ENCODE measurements around the gene KCNH1.
"Not testable (repeated sequence)": the region's sequence is repeated elsewhere in the genome, so short reads cannot be mapped to it uniquely, and the experiment has no call there.

The KCNH1 gene

DNA sequence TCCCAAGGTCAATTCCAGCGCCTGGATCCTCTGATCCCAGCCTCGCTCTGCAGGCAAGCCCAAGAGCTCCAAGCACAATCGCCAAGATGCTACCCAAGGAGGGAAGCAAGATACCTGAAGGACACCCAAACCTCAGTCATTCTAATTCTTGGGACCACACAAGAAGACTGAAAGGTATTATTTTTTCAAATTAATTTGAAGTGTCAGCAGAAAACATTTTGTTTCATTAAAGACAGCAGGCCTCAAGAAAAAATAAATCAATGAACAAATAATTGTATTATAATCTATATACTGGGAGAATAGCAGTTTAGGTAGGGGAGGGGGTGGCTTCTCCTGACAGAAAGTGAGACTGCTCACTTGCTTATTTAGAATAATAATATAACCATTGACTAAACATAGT is 457.4 kb downstream of the KCNH1 start:
- no peak for DNase-seq

DNA sequence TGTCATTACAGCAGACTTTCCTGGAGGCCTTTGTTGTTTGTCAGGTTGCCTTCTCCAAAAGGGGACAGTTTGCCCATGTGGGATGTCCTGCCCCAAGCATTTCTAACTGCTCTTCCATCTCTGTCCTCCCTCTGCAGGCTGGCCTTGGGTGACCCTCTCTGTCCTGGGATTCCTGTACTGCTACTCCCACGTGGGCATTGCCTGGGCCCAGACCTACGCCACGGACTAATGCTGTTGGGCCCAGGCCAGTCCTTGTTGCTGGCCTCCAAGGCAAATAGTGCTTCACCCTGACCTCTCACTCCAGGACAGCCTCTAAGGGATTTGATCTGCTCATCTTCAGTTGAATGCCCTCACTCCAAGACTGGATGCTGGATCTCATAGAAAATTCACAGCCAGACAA is 459.8 kb downstream of the KCNH1 start:
- DNase-seq, result no peak

DNA sequence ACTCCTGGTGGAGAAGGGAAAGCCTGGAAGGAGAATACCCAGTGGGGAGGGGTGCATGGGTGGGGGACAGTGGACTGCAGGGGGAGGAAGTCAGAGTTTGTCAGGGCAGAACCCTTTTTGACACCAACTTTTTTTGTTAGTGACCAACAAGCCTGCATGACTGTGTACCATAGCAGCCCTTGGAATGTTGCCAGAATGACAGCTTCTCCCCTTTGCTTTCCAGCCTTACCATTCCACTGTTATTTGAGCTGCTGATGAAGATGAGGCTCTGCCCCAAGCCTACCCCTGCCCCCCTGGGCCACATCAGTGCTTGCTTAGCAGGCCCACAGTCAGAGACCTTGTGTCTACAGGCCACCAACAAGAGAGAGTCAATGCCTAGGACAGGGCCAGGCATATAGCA is 464.0 kb downstream of the KCNH1 start:
- DNase-seq, result no peak

DNA sequence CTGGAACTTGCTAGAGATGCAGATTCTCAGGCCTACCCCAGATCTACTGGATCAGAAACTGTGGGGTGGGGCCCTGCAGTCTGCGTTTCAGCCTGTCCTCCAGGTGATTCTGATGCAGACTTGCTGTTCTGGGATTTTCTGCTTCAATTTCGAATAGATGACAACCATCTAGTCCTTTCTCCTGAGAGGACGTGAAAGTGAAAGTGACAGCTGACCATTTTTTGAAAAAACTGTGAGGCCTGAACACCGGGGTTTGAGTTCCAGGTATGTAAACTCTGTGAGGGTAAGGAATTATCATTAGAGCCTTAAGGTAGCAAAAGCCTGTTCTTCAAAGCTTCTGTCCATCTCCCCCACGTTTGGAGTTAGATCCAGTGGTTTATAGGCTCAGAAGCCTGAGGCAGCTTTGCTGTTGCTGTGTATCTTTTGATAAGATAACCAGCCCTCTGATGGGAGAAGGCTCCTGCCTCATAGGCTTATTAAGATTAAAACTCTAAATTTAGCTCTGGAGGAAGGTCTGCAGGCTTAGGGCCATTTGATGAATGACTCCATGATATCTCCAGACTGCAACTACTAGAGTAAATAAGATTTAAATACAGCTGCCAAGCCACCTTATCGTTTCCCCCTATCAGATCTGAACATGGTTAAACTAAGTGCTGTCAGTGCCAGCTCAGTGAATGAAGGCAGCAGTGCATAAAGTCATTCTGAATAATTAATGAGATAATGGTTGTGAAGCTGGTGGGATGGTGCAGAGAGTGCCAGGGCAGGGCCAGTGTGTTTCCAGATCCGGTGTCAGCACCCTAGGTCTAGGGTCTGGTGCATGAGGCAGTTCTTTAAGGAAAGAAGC is 470.0 kb downstream of the KCNH1 start:
- DNase-seq, result no peak

DNA sequence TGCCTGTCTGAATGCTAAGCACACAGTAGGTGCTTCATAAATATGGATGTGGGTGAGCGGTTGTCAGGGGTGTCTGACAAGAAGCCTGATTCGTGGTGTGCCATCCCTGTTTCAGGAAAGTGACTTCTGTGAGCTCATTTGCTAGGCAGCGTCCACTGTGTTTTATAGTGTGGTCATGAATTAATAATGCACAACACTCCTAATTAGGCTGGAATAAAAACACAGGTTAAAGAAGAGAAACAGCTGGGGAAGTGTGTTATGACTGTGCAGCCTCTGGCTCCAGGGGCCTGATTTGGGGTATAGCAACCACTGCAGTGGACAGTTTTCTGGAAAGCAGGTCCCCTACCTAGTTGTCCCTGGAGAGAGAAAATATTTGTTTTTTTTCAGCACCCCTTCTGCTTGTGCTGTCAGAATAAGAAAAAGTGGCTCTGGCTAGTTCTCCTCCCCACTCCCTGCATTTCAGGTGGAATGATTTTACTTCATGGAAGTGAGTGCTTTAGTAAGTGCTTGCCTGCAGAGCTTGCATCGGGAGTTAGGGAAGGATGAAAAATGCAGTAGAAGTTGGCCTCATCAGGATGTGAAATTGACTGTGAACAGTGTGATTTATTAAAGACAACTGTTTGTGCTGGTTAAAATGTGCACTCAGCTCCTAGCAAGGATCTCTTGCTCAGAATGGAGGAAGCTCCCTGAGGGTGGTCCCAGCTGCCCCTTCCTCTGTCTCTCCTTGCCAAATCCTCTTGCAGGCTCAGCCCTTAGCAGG is 471.5 kb downstream of the KCNH1 start:
- DNase-seq, result no peak

DNA sequence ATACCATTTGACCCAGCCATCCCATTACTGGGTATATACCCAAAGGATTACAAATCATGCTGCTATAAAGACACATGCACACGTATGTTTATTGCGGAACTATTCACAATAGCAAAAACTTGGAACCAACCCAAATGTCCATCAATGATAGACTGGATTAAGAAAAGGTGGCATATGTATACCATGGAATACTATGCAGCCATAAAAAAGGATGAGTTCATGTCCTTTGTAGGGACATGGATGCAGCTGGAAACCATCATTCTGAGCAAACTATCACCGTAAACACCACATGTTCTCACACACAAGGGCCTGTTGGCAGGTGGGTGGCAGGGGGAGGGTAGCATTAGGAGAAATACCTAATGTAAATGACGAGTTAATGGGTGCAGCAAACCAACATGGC is 472.4 kb downstream of the KCNH1 start:
- not testable (repeated sequence) for DNase-seq

DNA sequence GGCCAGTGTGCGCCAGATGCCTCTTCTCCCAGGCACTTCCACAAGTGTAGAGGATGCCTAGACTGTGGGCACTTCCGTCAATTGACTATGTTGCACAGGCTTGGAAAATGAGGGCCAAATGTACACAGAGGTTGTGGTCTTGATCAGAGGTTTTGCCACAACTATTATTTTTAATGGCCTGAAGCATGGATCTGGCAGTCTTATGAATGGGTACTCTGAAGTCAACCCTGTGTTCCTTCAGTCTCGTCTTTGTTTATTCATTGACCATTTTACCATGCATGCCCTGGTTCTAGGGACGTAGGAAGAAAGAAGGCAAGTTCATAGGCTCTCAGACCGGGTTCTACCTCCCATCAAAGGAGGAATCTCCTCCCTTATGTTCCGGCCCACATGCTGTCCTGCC is 476.1 kb downstream of the KCNH1 start:
- no peak for DNase-seq

DNA sequence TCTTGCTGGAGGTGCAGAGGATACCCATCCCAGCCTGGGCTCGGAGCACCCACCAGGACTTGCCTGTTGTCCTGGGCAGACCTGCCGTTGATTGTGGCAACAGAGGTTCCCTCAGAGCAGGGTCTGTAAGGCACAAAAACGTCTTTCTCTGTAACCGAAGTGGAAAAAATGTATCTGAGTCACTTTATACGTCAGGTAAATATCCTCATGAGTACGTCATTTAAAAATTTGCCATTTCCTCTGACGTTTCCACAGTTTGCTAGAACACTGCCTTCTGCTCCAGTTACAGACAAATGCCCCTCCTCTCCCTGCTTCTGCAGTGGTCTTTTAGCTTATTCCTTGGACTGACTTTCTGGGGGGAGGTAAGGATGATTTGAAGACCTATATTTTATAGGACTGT is 478.4 kb downstream of the KCNH1 start:
- no peak for DNase-seq

DNA sequence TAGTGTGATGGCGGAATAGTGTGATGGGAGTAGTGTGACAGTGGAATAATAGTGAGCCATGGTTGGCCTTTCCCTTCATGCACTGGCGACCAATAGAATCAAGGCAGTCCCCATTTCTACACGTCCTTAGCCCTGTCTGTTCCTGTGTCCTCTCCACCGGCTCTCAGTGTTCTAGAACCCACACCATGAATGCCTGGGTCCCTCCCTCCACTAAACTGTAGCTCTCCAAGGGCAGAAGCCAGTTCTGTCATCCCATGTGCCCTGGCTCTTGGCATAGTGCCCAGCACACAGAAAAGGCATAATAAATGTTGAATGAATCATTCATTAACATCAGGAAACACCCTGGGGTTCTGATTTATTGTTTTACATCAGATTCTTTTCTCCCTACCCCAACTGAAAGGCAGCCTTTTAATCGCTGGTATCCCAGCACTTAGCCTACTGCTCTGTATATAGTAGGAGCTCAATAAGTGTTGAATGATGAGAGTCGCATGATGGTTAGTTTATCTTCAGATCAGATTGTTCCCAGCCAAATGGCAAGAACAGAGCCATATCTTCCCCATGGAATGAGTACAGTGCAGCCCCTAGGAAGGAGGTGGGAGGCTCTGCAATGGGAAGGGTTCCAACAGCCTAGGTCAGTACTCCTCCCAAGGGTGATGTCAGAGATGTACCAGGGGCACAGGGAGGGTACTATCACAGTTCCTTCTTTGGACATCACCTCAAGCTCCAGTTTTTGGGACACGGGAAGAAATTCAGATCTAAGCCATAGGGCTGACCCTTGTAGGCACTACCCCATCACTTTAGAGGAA is 479.6 kb downstream of the KCNH1 start:
- no peak for DNase-seq

DNA sequence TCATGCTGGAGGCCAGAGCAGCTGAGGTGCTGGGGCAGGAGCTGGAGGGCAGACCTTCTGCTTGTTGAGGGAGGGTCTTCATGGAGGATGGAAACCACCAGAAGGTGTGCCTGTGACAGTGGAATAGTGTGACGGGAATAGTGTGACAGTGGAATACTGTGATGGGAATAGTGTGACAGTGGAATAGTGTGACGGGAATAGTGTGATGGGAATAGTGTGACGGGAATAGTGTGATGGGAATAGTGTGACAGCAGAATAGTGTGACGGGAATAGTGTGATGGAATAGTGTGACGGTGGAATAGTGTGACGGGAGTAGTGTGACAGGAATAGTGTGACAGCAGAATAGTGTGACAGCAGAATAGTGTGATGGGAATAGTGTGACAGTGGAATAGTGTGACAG is 480.2 kb downstream of the KCNH1 start:
- DNase-seq, result no peak

DNA sequence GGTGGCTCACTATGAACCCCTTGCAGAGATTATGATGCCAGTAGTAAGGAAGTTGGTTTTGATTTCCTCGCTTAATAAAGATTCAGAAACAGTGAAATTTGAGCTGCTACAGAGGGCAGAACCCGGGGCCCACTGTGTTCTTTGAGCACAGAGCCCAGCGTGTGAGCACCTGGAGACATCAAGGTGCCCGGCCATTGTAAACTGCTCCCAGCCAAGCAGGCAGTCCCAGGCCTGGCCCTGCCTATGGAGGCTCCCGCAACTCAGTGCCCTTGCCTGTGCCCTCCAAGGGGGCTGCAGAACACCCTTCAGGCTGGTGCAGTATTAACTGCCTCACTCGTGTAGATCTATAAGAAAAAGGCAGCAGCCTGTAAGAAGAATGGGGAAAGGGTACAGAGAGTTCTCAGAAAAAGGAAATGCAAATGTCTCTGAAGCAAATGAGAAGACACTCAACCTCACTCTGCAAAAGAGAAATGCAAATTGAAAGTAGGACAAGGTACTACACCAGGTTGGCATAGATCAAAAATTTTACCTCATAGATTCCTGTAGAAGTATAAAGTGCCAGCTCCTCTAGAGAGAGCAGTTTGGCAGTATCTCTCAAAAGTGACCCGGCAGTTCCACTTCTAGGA is 481.5 kb downstream of the KCNH1 start:
- no peak for DNase-seq

DNA sequence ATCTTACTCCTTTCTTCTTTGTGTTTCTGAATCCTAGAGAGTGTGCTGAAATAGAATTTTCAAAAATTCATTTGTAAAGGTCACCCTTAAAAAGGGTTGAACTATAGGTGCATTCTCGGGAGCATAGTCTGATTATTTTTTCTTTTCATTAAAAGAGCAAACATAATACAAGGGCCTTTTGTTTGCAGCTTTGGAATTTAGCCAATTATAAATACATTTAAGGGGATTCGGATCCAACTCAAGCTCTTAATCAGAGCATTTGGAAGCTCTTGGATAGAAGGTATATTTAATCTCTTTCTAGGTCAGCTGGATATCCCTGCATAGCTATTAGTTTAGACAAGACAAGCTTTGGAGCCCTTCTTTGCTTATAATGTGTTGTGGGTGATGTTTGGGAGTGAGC is 483.5 kb downstream of the KCNH1 start:
- DNase-seq, result no peak

DNA sequence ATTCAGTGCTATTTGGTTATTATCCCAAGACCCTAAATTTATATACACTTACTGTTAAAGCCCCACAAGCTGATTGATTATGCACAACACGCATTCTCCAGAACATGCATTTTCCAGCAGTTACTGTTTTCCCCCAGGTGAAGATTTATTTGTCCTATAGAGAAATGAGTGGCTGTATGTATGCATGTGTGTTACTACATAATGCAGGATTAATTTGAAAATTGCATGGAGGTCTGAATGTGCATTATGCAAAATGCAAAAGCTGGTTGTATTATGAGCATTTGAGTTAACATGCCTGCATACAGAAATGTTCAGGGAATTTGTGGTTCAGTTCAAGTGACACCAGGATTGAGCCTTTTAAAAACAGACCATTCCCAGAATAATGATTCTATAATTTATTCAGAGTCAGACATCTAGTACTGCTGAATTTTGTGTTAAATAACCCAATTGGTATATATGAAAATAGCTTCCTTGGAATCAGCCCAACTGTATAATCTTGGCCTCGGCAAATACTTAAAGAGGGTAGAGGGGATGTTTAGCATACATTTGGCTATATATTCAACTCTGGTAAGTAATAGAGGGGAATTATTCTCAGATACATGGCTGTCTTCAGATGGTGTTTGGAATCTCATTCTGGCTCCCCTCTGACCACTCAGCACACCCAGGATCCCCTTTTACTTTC is 485.2 kb downstream of the KCNH1 start:
- DNase-seq, result no peak

DNA sequence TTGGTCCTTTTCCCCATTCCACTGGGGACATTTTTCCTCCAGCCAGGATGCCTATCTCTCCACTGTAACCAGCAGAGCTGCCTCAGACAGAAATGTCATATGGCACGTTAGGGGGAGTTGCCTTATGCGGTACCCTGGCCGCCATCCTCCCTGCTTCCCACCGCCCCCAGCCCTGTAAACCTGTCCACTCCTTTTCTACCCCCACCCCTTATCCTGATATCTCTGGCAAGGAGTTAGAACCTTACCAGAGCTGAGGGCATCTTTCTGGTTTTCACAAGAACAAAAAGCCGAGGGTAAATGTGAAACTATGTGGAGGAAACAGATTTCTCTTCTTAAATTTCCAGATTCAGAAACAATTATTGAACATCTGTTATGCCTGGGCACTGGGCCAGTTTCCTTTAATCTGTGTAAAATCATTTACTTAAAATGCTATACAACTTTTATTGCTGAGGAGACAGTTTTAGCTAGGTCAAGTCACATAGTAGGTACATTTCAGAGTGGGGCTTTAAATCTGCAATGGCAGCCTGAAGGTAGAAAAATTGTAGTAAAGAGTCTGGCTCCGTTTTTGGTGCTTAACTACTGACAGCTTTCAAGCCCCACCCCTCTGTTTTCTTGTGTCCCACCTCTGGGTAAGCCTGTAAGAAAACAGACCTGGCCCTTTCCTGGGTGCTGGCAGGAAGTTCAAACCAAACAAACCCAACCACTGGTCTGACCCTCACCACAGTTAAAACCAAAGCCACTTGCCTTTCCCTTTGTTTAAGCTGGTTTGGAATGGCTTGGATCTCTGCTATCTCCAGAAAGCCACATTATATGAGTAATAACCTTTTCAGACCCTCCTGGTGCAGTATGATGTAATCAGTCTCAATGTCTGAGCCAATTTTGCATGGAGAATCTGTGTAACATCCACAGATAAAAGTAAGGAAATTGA is 486.3 kb downstream of the KCNH1 start:
- no peak for DNase-seq

DNA sequence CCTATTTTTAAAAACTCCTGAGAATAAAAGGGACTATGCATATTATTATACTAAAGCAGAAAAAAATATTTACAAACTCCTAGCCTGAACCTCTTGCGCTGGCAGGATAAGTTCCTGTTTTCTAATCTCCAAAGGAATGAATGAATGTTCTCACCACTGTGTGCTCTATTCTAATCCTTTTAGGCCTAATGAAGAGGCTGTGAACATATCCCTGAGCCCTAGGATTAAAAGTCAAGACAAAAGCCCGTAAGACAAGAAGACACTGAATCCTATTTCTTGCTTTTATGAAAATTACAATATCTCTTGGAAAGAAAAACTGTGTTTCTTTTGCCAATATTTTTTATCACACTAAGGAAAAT is 487.7 kb downstream of the KCNH1 start:
- DNase-seq, result no peak

DNA sequence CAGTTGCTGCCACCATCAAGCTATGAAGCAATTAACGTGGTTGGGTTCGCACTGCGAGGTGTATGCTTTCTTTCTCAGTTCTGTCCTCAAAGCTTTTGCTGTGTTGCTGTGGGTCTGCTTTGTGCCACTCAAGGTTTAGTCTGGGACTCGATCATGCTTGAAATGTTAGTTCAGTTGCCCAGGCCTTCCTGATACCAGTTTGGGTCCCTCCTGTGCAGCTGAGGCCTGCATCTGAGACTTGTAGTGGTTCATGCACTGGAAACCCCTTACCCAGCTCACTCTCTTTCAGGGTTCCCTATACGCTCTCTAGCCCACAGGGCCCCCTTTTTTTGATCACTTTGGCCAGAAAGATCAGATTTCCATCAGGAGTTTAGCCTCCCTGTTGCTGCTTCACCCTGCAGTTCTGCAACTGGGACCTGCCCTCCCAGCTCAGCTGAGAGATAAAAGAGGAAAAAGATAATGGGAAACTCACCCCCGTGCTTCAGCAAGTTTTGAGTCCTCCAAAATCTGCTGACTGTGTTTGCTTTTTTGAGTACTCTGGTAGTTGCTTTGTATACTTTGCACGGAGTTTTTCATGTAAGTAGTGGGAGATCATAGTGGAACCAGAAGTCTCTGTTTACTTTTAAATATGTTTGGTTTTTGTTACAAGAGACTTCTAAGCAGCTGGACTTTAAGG is 488.2 kb downstream of the KCNH1 start:
- no peak for DNase-seq

DNA sequence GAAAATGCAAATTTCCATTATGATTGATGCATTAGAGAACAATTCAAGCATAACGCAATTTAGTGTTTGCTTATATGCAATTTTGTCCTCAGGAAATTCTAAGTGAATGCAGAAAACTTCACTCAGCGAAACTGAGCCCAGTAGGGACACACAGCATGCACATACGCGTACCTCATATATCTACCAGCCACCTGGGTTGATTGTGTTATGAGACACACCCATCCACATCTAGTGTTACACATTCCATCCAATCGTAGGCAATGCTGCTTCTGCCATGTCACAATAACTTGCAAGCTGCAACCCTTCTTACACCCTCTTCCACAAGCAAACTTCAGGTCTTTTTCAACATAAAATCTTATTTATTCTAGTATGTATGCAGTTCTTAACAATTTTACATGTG is 492.4 kb downstream of the KCNH1 start:
- DNase-seq, result no peak

DNA sequence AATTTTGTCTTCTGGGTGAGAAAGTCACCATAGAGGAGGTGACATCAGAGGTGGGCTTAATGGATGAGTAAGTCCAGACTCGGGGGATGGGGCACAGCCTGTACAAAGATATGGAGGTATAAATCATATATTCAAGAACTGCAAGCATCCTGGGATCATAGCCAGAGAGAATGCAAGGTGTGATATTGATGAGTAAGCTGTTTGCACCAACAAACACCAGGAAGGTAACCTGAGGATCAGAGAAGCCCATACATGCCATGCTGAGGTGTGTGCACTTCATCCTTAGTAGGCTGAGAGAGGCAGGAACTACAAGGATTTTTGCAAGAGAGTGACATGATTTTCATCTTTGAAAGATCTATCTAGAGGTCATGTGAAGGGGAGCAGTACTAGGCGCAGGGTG is 498.8 kb downstream of the KCNH1 start:
- no peak for DNase-seq

DNA sequence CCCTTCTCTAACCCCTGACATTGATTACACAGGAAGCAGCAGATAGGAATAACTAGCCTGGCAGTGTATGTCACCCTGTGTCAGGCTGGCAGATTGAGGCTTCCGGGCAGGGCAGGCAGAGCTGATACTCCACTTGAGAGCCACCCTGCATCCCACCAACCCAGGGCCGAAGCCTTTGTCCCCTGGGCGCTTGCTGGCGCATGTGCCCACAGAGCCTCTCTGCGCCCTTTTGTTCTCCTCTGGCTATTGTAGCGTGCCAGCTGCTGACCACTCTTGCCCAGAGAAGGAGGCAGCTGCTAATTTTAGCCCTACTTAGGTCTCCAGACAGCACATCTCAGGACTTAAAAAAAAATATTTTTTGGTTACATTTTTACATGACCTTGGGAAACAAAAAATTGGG is 500.3 kb downstream of the KCNH1 start:
- no peak for DNase-seq

DNA sequence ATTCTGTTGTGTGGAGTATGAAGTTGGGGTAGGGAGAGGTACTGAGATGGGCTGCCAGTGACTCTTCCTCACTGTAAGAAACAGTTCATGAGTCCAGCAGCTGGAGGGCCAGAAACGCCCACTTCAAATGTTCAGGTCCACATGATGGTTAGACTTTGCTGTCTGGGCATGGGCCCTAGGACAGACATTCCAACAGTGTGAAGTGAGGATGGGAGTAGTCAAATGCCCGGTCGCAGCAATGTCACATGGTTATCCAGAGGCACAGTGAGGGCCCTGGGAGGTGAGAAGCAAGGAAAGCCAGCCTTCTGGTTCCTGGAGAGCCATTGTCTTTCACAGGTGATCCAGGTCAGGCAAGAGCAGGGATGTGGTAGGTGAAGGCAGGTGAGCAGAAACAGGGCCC is 500.8 kb downstream of the KCNH1 start:
- DNase-seq, result no peak

DNA sequence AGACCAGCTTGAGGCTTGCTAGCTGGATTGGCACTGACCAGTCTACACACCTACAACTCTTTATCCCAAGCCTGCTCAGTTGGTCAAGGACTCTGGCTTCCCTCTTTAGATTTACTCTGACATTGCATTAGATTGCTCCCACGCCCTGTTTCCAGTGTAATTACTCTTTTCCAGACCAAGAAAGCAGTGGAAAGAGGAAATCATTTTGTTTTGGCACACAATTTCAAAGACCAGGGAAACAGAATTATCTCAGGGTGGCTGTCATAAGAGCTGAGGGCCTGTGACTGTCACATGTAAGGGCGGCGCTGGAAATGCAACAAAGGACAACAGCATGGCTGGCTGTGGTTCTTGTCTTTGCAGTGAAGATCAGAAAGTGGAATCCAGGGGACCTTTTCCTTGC is 502.5 kb downstream of the KCNH1 start:
- DNase-seq, result no peak

Data from right forelimb (tissue), 1 donor.